GM21717 (cell line): ENCODE measurements around the gene FAM98B.
A peak's percentile ranks its signal among the peaks of the same experiment; 100 is the strongest.

Experiments
- ATAC-seq: cut with Tn5 transposase; IDR thresholded peaks from one replicate; pipeline ENCODE4 v1.9.1; 2021; ENCODE audit warnings: mild to moderate bottlenecking, moderate library complexity; ENCODE audit not compliant: unreplicated experiment

The FAM98B gene

DNA sequence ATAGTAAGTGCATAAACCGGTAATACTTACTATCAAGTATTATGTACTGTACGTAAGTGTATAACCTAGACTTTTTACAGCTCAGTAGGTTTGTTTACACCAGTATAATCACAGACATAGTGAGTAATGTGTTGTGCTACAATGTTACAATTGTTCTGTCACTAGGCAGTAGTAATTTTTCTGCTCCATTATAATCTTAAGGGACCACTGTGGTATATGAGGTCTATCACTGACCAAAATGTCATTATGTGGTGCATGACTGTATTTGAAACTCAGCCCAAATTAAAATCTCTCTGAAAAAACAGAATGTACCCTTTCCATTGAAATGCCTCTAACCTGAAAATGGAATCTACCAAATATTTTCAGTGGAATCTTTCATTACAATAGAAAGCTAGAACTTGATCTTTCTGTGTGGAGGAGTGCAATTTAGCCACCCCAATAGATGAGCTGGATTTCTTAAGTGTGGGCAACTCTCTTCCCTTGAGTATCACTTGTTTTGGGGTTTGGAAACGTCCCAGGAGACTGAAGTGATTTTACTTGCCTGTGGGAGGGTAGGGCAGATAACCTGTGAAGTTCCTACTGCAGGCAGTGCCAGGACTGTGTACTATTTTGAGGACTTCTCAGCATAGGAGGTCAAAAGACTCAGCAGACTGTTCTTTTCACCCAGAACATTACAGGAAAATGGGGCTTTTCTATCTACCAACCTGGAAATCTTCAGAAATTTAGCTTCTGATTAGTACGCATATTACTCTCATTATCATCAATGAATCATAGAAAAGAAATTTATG, 50.9 kb downstream of the FAM98B start:
- ATAC-seq = no peak

DNA sequence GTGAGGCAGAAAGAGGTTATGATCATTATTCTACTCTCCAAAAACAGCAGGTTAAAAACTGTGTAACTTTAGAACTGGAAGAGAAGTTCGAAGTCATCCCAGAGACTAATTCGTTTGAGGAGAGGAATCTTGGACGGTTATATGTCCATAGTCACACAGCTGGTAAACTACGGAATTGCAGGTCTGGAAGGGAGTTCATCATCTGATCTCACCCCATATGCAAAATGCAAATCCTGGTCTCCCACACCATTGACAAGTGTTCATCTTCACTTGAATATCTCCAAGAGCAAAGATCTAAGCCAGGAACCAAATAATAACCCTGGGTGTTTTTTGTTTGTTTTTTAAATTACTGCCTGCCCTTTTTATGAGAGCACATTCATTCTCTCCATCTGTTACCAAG, 53.1 kb downstream of the FAM98B start:
- no peak for ATAC-seq

DNA sequence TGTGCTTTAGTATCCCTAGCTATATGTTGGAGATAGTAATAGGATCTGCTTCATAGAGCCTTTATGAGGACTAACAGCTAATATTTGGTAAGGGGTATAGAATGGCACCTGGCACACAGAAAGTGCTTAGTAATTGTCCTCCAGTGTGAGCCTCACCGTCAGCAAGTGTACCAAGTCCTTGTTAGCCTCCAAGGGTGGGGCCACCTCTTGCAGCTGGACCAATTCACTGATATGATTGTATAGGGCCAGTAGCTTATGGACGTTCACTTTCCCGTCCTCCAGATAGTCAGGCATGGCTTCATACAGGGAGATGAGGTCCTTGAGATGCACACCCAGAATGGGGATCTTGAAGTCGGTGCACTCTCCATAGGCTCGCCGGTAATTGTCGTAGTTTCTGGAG, 53.6 kb downstream of the FAM98B start:
- ATAC-seq = no peak

DNA sequence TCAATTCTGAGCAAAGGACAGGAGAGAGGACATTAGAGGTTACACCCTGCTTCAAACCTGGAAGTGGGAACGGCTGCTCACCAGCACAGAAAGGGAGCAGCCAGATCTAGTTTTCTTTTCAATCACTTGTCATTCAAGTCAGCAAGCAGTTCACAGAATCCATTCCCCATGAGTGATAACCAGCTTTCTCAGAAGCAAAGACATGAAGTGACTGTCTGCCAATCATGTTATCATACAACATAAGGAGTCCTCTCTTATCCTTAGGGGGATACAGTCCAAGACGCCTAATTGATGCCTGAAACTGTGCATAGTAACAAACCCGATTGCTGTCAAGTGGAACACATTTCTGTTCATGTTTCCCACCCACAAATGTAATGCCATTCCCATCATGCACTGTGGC, 54.7 kb downstream of the FAM98B start:
- no peak for ATAC-seq

DNA sequence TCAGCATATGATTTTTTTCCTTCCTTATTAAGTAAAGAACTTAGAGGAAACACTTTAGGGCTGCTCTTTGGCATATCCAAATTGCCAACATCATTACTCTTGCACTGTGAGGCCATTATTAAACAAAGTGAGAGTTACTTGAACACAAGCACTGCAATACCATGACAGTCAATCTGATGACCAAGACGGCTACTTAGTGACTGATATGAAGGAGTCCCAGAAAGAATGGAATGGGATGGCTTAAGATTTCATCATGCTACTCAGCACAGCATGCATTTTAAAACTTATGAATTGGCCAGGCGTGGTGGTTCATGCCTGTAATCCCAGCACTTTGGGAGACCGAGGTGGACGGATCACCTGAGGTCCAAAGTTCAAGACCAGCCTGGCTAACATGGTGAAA, 55.2 kb downstream of the FAM98B start:
- no peak for ATAC-seq

DNA sequence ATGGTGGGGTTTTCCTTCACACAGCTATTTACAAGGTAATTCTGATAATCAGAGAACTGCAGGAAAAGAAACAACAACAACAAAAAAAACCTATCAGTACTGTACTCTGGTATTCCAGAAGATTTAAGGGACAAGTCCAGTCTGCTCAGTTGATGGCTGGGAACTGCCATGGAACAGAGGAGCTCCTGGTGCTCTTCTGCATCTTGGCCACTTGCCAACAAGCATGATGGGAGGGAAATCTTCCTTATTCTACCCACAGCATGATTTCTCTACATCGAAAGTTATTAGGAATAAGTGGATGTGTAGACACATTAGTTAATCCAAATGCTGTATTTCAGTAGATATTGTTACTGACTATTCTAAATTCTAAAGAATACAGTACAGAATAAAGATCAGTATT, 59.0 kb downstream of the FAM98B start:
- no peak for ATAC-seq

DNA sequence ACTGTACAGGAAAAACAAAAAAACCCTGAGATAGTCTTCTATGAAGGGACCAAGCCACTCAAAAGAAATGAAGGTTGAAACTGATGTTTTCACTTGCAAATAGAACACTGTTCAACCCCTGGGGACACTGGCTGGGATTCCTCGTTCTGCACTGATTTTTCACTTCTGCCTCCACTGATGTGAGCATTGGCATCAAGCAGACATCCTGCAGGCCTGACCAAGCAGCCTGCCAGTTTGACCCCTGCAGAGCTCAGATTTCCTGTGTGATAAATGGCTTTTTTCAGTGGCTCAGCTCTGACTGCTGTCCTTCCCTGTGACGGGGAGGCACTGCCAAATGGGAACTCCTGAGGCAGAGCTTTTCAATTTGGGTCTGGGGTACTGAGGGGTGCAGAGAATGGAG, 60.7 kb downstream of the FAM98B start:
- ATAC-seq = no peak

DNA sequence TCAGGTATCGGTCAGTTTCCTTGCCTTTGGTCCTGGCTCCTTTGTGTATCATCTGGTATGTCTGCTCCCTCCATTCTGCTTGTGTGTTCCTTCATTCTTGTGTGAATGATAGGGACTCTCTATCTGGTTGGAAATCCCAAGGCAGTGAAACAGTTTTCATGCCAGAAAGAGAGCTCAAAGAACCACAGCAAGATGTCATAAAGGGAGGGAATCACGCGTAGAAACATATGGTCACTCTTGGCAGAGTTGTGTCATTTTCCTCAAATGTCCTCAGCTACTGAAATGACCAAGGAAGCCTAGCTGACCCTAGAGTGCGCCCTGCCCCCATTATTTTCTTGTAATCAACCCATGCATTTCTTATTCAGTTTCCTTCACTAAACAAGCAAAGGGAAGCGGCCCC, 62.7 kb downstream of the FAM98B start:
- no peak for ATAC-seq

DNA sequence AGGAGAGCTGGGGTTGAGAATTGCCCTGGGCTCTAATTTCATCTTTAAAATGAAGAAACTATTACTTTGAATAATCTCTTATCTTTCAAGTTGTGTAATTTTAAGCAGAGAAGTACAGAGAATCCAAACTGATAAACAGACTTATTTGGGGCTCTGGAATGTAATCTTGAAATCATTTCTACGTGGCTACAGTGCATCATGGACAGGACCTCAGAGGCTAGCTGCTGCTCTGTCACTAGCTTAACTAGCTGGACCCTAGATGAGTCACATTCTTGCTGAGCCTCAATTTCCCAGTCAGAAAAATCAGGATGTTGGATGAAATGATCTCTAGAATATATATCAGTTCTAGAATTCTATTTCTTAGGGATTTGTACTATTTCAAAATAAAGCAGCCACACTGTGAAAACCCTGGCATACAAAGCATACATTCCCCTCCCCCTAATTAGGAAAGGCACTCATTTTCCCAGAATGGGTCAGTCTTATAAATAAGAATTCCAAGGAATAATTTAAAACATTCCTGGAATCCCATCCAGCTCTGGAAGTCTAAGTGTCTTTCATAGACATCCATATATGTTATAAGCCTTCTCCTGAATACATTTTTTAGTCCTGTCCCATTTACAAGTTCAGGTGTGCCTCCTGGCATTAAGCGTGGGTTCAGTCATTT, 63.5 kb downstream of the FAM98B start:
- ATAC-seq = no peak

DNA sequence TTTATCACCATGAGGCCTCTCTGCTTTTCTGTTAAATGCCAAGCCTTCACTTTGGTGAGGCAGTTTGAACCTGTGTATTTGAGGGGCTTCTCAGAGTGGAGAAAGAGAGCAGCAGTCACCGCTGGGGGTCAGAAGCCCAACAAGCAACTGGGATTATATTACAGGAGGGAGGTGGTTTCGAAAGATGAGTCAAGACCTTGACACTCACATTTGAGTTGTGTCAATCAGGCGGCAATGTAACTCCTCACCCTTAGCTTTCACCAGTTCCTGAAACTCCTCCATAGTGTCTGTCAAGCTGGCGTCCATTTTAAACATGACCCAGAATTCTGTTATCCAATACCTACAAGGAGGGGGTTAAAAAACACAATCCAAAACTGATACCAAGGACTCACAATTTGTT, 64.2 kb downstream of the FAM98B start:
- ATAC-seq = no peak

DNA sequence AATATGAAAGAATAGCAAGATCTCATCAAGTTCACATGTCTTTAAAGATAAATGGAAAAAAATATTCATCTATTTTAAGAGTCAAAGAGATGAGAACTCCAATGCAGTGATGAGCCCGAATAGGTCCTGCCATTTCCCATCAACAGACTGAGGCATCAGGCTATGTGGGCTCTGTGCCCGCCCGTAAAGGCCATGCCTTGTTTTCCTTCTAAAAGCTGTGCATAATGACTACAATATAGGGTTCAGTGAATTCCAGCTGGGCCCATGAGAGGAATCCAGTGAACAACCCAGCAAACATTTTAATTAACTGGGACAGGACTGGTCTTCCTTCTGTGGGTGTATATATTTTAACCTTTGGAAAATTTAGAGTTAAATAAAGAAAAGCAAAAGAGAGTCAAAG, 66.1 kb downstream of the FAM98B start:
- no peak for ATAC-seq

DNA sequence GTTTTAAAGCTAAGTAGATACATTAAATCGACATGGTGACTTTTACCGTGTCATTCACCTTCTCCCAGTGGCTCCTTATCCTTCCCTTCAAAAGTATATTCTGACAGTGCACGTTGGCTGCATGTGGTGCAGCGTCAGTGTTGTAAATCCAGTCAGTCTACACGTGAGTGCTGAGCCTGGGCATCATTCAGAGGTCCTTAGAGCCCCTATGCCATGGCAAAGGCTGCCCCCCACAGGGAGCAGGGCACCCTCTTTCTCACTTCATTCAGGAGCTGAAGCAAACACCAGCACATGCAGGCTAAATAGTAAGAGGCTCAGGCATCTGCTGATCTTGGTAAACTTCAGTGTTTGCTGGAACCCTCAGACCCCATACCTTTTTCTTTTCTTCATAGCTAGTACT, 67.4 kb downstream of the FAM98B start:
- ATAC-seq = no peak

DNA sequence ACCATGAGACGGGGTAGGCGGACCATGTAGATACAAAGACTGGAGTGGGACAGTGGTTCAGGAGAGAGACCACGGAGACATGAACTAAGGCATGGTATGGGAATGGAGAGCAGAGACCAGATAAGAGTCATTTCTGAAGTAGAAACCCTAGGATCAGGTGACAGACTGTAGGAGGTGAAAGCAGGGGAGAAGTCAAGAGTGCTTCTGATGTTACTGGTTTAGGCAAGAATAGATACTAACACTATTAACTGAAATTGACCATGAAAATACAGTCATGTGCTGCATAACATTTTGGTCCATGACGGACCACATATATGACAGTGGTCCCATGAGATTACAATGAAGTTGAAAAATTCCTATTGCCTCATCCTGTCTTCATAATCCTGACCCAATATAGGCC, 69.0 kb downstream of the FAM98B start:
- no peak for ATAC-seq

DNA sequence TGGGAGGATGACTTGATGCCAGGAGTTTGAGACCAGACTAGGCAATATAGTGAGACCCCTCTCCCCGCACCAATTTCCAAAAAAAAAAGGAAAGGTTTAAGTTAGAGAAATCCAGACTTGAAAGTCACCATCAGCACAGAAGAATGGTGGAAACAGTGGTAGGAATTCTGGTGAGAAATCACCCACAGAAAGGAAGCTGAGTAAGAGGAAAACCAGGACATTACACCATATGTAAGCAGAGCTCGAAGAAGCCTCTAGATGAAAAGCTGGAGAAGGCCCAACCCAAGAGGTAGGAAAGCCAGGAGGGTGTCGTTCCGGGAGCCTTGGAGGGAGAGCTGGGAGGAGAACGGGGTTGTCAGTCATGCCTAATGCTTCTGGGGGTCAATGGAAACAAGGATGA, 70.2 kb downstream of the FAM98B start:
- ATAC-seq = no peak

DNA sequence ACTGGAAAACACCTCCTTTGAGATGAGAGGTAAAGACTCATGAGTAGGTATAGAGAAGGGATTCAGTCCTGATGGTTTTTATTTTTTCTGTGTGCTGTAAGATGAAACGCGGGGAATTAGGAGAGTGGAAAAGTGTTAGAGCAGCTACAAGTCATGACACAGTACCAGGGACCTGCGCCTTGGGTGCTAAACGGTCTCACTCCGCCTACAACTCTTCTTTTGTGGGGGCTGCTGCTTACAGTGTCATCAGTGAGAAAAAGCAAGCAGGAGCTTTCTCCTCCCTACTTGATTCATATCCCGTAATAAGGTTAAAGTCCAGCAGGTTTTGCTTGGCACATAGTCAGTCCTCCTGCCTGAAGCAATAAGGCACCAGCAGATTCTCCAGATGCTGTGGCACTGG, 71.6 kb downstream of the FAM98B start:
- no peak for ATAC-seq

DNA sequence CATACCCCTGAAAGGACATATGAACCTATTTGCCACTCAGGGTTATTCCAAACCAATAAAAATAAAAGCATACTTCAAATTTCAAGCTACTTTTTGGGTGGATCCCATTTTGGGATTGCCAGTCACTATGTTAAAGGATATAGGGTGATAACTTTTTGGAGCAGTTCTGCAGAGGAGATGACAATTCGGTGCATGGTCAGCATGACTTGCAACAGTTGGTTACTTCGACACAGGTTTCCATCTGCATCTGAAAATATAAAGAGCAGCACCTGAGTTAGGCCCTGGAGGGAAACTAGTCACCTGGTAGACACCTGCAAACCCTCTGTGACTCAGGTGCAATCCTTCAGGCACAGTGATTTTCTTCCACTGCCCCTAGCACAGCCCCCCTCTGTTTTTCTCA, 72.2 kb downstream of the FAM98B start:
- no peak for ATAC-seq

DNA sequence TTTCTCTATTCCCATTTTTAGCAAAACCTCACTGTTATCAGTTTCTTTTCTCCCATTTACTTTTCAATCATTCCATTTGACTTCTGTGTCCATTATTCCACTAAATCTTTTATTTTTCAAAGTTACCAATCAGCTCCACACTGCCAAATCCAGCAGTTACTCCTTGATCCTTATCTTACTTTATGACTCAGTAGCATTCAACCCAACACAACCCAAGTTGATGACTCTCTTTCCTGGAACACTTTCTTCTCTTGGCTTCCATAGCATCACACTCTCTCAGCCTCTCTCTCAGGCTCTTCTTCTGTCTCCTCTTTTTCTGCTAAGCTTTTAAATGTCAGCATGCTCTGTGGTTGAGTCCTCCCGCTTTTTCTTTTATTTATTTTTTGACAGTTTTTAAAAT, 74.4 kb downstream of the FAM98B start:
- ATAC-seq = no peak

DNA sequence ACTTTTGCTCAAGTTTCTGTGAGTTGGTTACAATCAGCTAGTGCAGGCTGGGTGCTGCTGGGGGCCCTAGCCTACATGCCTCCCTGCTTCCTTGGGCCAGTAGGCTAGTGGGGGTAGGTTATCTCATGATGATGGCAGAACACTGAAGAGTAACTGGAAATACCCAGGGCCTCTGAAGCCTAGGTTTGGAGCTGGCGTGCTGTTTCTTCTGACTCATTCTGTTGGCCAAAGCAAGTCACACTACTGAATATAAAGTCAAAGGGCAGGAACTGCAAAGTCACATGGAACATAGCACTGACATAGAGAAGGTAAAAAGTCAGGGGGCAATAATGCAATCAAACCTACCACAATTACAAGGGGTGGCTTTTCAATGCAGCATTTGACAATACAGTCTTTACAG, 76.2 kb downstream of the FAM98B start:
- ATAC-seq = peak; percentile 78

DNA sequence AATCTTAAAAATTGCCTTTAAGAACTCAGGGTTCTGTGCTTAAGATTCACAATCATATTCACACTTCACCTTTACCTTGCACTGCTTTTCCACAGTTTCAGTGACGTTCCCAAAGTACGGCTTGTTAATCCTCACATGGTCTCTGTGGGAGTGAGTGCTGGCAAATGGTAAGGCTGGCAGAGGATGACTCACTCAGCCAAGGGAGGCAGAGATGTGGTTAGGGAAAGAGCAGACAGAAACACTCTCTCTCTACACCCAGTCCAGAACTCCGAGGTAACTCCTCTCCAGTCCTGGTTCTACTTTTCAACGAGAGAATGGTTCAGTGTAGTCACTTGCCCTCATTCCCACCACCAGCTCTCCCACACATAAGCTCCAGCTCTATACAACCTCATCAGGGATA, 77.6 kb downstream of the FAM98B start:
- ATAC-seq = no peak

DNA sequence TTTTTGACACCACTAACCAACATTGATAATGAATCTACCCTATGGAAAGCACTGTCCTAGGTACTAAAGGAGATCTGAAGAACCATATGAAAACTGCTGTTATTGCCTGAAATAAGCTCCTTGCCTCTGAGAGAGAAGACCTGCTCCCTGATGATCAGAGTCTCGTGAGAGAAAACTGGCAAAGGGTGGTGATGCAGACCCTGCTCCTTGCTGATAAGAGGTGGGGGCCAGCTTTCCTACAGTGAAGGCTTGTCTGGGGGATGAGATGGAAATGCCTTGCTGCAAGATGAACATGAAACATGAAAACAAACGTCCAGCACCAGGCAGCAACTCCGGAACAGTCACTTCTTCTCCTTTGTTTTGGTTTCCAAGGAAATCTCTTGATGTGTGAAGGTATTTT, 78.8 kb downstream of the FAM98B start:
- no peak for ATAC-seq

DNA sequence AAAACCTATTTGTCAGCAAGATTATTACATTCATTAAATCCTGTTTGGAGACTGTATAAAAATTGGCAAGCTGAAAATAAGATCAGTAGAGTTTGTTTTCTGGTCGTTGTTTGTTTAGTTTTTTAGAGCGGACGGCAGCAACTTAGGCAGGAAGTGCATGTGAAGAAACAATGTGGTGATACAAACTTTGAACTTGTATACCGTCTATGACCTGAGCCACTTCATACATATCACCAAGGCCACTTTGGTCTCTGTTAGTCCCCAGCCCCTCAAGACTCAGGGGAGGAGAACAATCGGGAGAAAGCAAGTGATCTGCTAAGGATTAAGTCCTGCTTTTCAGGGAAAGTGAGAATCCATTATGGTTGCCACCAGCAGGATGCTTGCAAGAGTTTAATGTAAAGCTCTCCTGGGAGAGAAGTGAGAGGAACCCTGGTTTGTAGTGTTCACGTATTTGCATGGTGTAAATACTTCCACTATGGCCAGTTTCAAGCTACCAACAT, 79.5 kb downstream of the FAM98B start:
- ATAC-seq = no peak

DNA sequence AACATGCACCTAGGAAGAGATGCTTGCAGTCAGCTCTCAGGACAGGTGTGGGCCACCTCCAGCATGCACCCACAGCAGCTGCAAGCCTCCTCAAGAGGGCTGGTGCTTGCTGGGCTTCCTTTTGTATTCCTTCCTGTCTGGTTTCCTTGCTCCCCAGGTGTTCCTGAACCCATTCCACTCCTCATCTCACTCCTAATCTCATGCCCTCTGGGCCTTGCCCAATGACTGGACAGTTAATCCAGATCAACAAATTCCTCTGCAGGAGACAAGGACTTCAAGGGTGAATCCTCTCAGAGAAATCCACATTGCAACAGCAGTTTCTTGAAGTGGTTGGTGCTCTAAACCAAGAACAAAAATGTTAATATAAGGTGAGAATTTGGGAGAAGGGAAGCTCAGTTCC, 80.0 kb downstream of the FAM98B start:
- ATAC-seq = no peak

DNA sequence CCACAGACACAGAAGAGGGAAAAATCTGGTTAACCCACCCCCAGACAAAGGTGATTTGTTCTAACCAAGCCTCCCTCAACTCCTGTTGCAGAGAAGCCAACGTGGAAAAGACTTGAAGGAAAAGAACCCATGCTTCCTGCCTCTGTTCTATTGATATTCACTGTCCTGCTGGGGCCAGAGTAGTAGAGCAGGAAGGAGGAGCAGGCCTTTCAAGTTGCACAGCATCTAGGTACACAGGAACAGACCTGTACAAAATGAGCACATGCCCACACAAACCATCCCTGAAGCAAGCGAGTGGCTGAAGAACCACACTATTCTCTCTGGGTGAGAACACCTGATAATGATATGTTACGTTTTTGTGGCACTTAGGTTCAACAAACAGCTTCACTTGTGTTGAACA, 80.8 kb downstream of the FAM98B start:
- ATAC-seq = no peak
